Ovary (tissue), 3 donors: Measurements from ENCODE around the gene RPP25.

Source experiments
- CTCF ChIP-seq, 3 donors: fragments of 450-650 bp in 2 of 3; fragments of 200-600 bp in 1 of 3; IDR thresholded peaks; one replicate each; pipeline versions ENCODE4 v1.5.1 to v1.8.0; 2016 to 2022; ENCODE audit warnings: antibody characterized with exemption in 3 of 3, mild to moderate bottlenecking in 1 of 3
- EP300 ChIP-seq: sonication (generic); formaldehyde crosslinking; IDR thresholded peaks from one replicate; pipeline ENCODE4 v1.6.1; 2017; ENCODE audit warnings: antibody characterized with exemption
- POLR2A ChIP-seq: fragments of 450-650 bp; IDR thresholded peaks from one replicate; pipeline ENCODE4 v1.6.1; 2017; ENCODE audit warnings: antibody characterized with exemption, mild to moderate bottlenecking, moderate library complexity
- donor health status: DM: no; HTN: no; CAD: no.

GRCh38 chr15:74995182-74995778 is 38.7 kb upstream of the RPP25 start, which contains the start of gene SCAMP5:
- no peak for TF ChIP-seq POLR2A
- TF ChIP-seq CTCF (IDR thresholded peaks at IDR 0.05), result no peak
- TF ChIP-seq EP300, result no peak
